Neural cell (in vitro differentiated cells): ENCODE measurements around the gene FAM171A1. TPM values are rescaled to one million over a fixed set of nuclear protein-coding genes. Genes with fewer than 3 reads are reported as not detected.

ENCODE experiments used
- H2AFZ ChIP-seq: fragments of 200-600, 300-800 bp; sonication (generic), shearing (Covaris generic); 2 replicates; pipeline ENCODE4 v1.6.0; 2014; ENCODE audit warnings: low read depth, mild to moderate bottlenecking, antibody characterized with exemption, low read length, moderate library complexity
- H3F3A ChIP-seq: fragments of 200-600 bp; shearing (Covaris generic); 2 replicates; pipeline ENCODE4 v1.6.1; 2016; ENCODE audit warnings: mild to moderate bottlenecking, moderate library complexity, mixed read lengths, antibody characterized with exemption, low read length; ENCODE audit not compliant: insufficient read depth, poor library complexity, severe bottlenecking
- H3K27ac ChIP-seq: fragments of 200-600, 300-800 bp; sonication (generic), shearing (Covaris generic); 2 replicates; pipeline ENCODE4 v1.5.1; 2014; ENCODE audit warnings: mild to moderate bottlenecking, low read length, moderate library complexity
- H3K27me3 ChIP-seq: fragments of 300-800, 200-600 bp; sonication (generic), shearing (Covaris generic); 2 replicates; pipeline ENCODE4 v1.6.0; 2014; ENCODE audit warnings: mild to moderate bottlenecking, low read depth, low read length, moderate library complexity; ENCODE audit not compliant: insufficient read depth
- H3K36me3 ChIP-seq: fragments of 300-800, 200-600 bp; sonication (generic), shearing (Covaris generic); 2 replicates; pipeline ENCODE4 v1.5.1; 2014; ENCODE audit warnings: mild to moderate bottlenecking, antibody characterized with exemption, low read length, moderate library complexity; ENCODE audit not compliant: insufficient read depth
- H3K4me2 ChIP-seq: fragments of 300-800, 200-600 bp; sonication (generic), shearing (Covaris generic); 2 replicates; pipeline ENCODE4 v1.6.0; 2014; ENCODE audit warnings: mild to moderate bottlenecking, low read length
- H3K4me3 ChIP-seq: fragments of 300-800, 200-600 bp; sonication (generic), shearing (Covaris generic); 2 replicates; pipeline ENCODE4 v1.5.1; 2014; ENCODE audit warnings: mild to moderate bottlenecking, low read length, moderate library complexity
- H3K79me2 ChIP-seq: fragments of 200-600 bp; shearing (Covaris generic); replicated peaks from 2 replicates; pipeline ENCODE4 v1.6.0; 2014; ENCODE audit warnings: mild to moderate bottlenecking, low read length, moderate library complexity; ENCODE audit not compliant: insufficient read depth
- H3K9ac ChIP-seq: fragments of 300-800, 200-600 bp; sonication (generic), shearing (Covaris generic); 2 replicates; pipeline ENCODE4 v1.6.1; 2016; ENCODE audit warnings: mild to moderate bottlenecking, low read length, mixed read lengths
- H3K9me2 ChIP-seq: fragments of 200-600 bp; shearing (Covaris generic); 2 replicates; pipeline ENCODE4 v1.6.1; 2016; ENCODE audit warnings: mild to moderate bottlenecking, low read length, mixed read lengths; ENCODE audit not compliant: insufficient read depth
- H3K9me3 ChIP-seq: fragments of 200-600, 300-800 bp; sonication (generic), shearing (Covaris generic); 2 replicates; pipeline ENCODE4 v1.6.1; 2016; ENCODE audit warnings: mild to moderate bottlenecking, mixed run types, low read length, moderate library complexity, mixed read lengths
- H4K20me1 ChIP-seq: fragments of 200-600 bp; shearing (Covaris generic); 2 replicates; pipeline ENCODE4 v1.6.1; 2016; ENCODE audit warnings: mild to moderate bottlenecking, mixed run types; ENCODE audit not compliant: insufficient read depth
- EP300 ChIP-seq: fragments of 450-650 bp; conservative IDR thresholded peaks from 2 replicates; pipeline ENCODE4 v1.6.1; 2014; ENCODE audit warnings: antibody characterized with exemption, mild to moderate bottlenecking, moderate library complexity; ENCODE audit not compliant: poor library complexity, severe bottlenecking
- EZH2 ChIP-seq: fragments of 200-600, 300-800 bp; shearing (Covaris generic), sonication (generic); IDR thresholded peaks from 2 replicates; pipeline ENCODE4 v1.6.1; 2014; ENCODE audit warnings: antibody characterized with exemption, low read length, borderline replicate concordance, mild to moderate bottlenecking; ENCODE audit not compliant: insufficient read depth, poor library complexity, severe bottlenecking
- MXI1 ChIP-seq: fragments of 450-650 bp; conservative IDR thresholded peaks from 2 replicates; pipeline ENCODE4 v1.6.1; 2014; ENCODE audit warnings: antibody characterized with exemption, mild to moderate bottlenecking; ENCODE audit not compliant: poor library complexity, severe bottlenecking
- POLR2AphosphoS5 ChIP-seq: IDR thresholded peaks from 2 replicates; pipeline ENCODE4 v1.6.1; 2012
- RAD21 ChIP-seq: fragments of 450-650 bp; conservative IDR thresholded peaks from 2 replicates; pipeline ENCODE4 v1.6.1; 2014; ENCODE audit warnings: antibody characterized with exemption, mild to moderate bottlenecking, moderate library complexity
- REST ChIP-seq: IDR thresholded peaks from 2 replicates; pipeline ENCODE4 v1.6.1; 2012; ENCODE audit warnings: borderline replicate concordance
- SMC3 ChIP-seq: fragments of 450-650 bp; conservative IDR thresholded peaks from 2 replicates; pipeline ENCODE4 v1.6.1; 2014; ENCODE audit warnings: antibody characterized with exemption, mild to moderate bottlenecking, moderate library complexity; ENCODE audit not compliant: poor library complexity
- TAF1 ChIP-seq: IDR thresholded peaks from 2 replicates; pipeline ENCODE4 v1.6.1; 2012; ENCODE audit warnings: low read depth
- polyA plus RNA-seq: library from polyadenylated mRNA; depleted of rRNA; stranded (reverse); fragments of >200 nt; gene quantifications from 2 replicates; pipeline ENCODE4 v1.2.3, GENCODE V29; 2014
- TF ChIP-seq, protein P1 (sequence below): fragments of 450-650 bp; IDR thresholded peaks from 2 replicates; pipeline ENCODE4 v1.5.1; 2014; ENCODE audit warnings: antibody characterized with exemption, mild to moderate bottlenecking, moderate library complexity; ENCODE audit not compliant: poor library complexity, severe bottlenecking

Gene FAM171A1
- polyA plus RNA-seq, 1 donor from 2014 or later = 28.8 TPM

GRCh38 chr10:15280462-15280861 lies 90.6 kb downstream of the FAM171A1 start:
- peaks cover 3% of the 10 kb centered on the region for H3K36me3 ChIP-seq

GRCh38 chr10:15279236-15279635 lies 91.9 kb downstream of the FAM171A1 start:
- Histone ChIP-seq H3K36me3 (peaks cover 3% of the 10 kb centered on the region), H3K9ac (no peak overlapping the region), H4K20me1 (no peaks in the 10 kb centered on the region), H3K79me2 (no peaks in the 10 kb centered on the region), H3K9me3 (no peaks in the 10 kb centered on the region), H3K27ac (no peak overlapping the region), H3K4me3 (no peak overlapping the region), H3K27me3 (no peaks in the 10 kb centered on the region), H3K9me2 (no peaks in the 10 kb centered on the region), H2AFZ (no peak overlapping the region), H3K4me2 (no peak overlapping the region), H3F3A (no peaks in the 10 kb centered on the region)
- TF ChIP-seq MXI1 (no peak), EP300 (no peak), EZH2 (no peak), REST (no peak), SMC3 (no peak), POLR2AphosphoS5 (no peak), RAD21 (no peak)
- TF ChIP-seq, protein P1, sequence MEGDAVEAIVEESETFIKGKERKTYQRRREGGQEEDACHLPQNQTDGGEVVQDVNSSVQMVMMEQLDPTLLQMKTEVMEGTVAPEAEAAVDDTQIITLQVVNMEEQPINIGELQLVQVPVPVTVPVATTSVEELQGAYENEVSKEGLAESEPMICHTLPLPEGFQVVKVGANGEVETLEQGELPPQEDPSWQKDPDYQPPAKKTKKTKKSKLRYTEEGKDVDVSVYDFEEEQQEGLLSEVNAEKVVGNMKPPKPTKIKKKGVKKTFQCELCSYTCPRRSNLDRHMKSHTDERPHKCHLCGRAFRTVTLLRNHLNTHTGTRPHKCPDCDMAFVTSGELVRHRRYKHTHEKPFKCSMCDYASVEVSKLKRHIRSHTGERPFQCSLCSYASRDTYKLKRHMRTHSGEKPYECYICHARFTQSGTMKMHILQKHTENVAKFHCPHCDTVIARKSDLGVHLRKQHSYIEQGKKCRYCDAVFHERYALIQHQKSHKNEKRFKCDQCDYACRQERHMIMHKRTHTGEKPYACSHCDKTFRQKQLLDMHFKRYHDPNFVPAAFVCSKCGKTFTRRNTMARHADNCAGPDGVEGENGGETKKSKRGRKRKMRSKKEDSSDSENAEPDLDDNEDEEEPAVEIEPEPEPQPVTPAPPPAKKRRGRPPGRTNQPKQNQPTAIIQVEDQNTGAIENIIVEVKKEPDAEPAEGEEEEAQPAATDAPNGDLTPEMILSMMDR = no peak

More at GRCh38 chr10:15280462-15280861, 90.6 kb downstream of the FAM171A1 start:
- no peaks in the 10 kb centered on the region for H3K9me2 ChIP-seq
- no peak overlapping the region for H2AFZ ChIP-seq
- H3K9me3 ChIP-seq = no peaks in the 10 kb centered on the region
- H3F3A ChIP-seq = no peaks in the 10 kb centered on the region
- no peaks in the 10 kb centered on the region for H3K27me3 ChIP-seq
- H3K4me2 ChIP-seq = no peak overlapping the region
- no peaks in the 10 kb centered on the region for H3K79me2 ChIP-seq
- H3K27ac ChIP-seq = no peak overlapping the region
- H4K20me1 ChIP-seq = no peaks in the 10 kb centered on the region
- TF ChIP-seq REST = no peak
- TF ChIP-seq RAD21 = no peak
- TF ChIP-seq MXI1 = no peak
- no peak for TF ChIP-seq EZH2
- no peak for TF ChIP-seq SMC3
- TF ChIP-seq, protein P1 = no peak
- no peak for TF ChIP-seq EP300
- no peak for TF ChIP-seq TAF1
- TF ChIP-seq POLR2AphosphoS5 = no peak
- H3K9ac ChIP-seq = no peak overlapping the region
- H3K4me3 ChIP-seq = no peak overlapping the region
